HG03558 (cell line): ENCODE data around the gene CDC42BPG.

ENCODE experiments used
- ATAC-seq: cut with Tn5 transposase; IDR thresholded peaks from one replicate; pipeline ENCODE4 v1.9.1; 2021; ENCODE audit warnings: moderate number of reproducible peaks; ENCODE audit not compliant: unreplicated experiment; ENCODE audit errors: extremely low read depth

The CDC42BPG gene

GRCh38 chr11:64814712-64815187 lies 29.7 kb downstream of the CDC42BPG start:
- ATAC-seq, result peak; percentile 37

- ATAC-seq, result no peak
Measured at GRCh38 chr11:64813826-64814225, 30.6 kb downstream of the CDC42BPG start.

- ATAC-seq, result no peak
Measured at GRCh38 chr11:64810891-64811272, 33.6 kb downstream of the CDC42BPG start.

GRCh38 chr11:64810271-64810890 lies 34.1 kb downstream of the CDC42BPG start, which contains the start of gene MEN1:
TSS of gene MEN1 (minus strand) at chr11:64810551. CDS start at chr11:64810109, 442 bp downstream.
- ATAC-seq, result no peak

- no peak for ATAC-seq
Measured at GRCh38 chr11:64809781-64810241, 34.6 kb downstream of the CDC42BPG start.

GRCh38 chr11:64805481-64805880 lies 39.0 kb downstream of the CDC42BPG start:
- no peak for ATAC-seq

GRCh38 chr11:64804346-64805210 lies 39.9 kb downstream of the CDC42BPG start:
- ATAC-seq, result no peak

- no peak for ATAC-seq
Measured at GRCh38 chr11:64803846-64804345, 40.6 kb downstream of the CDC42BPG start.

GRCh38 chr11:64803158-64803845 lies 41.2 kb downstream of the CDC42BPG start, which contains the start of gene MAP4K2:
TSS of gene MAP4K2 (minus strand) at chr11:64803214. CDS start at chr11:64803149, 65 bp downstream.
- no peak for ATAC-seq

GRCh38 chr11:64802370-64803157 lies 41.9 kb downstream of the CDC42BPG start:
- ATAC-seq, result no peak

GRCh38 chr11:64801561-64802369 lies 42.7 kb downstream of the CDC42BPG start:
- ATAC-seq, result no peak

GRCh38 chr11:64801158-64801464 lies 43.3 kb downstream of the CDC42BPG start:
- ATAC-seq, result no peak

- ATAC-seq, result no peak
Measured at GRCh38 chr11:64800303-64801157, 43.9 kb downstream of the CDC42BPG start.

GRCh38 chr11:64799623-64800302 lies 44.7 kb downstream of the CDC42BPG start:
- no peak for ATAC-seq

- ATAC-seq, result no peak
Measured at GRCh38 chr11:64799256-64799622, 45.2 kb downstream of the CDC42BPG start.

- ATAC-seq, result no peak
Measured at GRCh38 chr11:64796757-64797541, 47.5 kb downstream of the CDC42BPG start.
